ENCODE measurements around the gene SLC6A13. TPM values are rescaled to one million over a fixed set of nuclear protein-coding genes. Genes with fewer than 3 reads are reported as not detected.

Gene SLC6A13
- total RNA-seq, 4 donors from 2014 or later, result 5.0 to 24.9 (median 8.8) TPM

DNA sequence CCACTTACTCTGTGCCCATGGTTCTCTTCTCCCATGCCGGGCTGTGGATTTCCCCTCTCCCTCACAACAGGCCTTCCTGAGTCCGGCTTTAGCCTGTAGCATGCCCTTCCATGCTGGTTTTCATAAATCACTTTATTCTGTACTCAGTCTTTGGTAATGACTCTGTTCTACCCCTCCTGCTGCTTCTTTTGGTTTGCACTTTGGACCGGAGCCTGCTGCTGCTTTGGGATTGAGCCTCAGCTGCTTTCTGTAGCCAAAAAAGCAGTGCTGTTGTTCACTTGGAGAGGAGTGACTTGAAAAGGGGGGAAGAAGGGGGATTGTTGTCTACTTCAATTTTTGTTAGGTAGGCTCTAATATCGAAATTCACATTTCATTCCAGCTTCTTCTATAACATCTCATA is 8.5 kb upstream of the SLC6A13 start:
- intact Hi-C loops (cut with DNase I), result no loop called here
- TF ChIP-seq POLR2A (IDR thresholded peaks at IDR 0.05), result no peak
- TF ChIP-seq, protein P1, sequence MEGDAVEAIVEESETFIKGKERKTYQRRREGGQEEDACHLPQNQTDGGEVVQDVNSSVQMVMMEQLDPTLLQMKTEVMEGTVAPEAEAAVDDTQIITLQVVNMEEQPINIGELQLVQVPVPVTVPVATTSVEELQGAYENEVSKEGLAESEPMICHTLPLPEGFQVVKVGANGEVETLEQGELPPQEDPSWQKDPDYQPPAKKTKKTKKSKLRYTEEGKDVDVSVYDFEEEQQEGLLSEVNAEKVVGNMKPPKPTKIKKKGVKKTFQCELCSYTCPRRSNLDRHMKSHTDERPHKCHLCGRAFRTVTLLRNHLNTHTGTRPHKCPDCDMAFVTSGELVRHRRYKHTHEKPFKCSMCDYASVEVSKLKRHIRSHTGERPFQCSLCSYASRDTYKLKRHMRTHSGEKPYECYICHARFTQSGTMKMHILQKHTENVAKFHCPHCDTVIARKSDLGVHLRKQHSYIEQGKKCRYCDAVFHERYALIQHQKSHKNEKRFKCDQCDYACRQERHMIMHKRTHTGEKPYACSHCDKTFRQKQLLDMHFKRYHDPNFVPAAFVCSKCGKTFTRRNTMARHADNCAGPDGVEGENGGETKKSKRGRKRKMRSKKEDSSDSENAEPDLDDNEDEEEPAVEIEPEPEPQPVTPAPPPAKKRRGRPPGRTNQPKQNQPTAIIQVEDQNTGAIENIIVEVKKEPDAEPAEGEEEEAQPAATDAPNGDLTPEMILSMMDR (IDR thresholded peaks at IDR 0.05), result no peak
- Histone ChIP-seq H3K36me3 (no peaks in the 10 kb centered on the region), H3K9me3 (no peaks in the 10 kb centered on the region), H3K4me3 (replicated peaks in 1 of 3) (no peak overlapping the region), H3K27ac (no peak overlapping the region), H3K4me1 (no peaks in the 10 kb centered on the region), H3K27me3 (no peaks in the 10 kb centered on the region)
- DNase-seq, result no peak
- 61 to 76% methylated on average over 4 of the region's 4 CpGs for WGBS, 2 donors

DNA sequence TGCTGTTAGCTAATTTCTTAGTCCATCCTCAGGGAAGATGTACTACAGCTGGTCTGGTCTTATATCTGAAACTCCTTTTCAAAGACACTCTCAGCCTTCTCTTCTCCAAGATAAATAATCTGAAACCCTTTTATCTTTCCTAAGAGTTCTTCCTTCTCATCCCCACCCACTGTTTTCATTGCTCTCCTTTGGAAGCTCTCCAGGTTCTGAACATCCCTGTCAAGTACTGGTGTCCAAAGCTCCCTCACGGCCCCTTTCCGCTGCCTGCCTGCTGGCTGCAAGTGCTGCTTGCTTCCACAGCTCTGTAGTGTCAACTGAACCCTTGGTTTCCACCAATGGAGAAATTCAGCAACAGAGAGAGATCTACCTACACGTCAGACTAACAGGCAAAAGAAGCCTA is 6.6 kb upstream of the SLC6A13 start:
- Histone ChIP-seq H3K36me3 (no peaks in the 10 kb centered on the region), H3K27me3 (no peaks in the 10 kb centered on the region), H3K9me3 (no peaks in the 10 kb centered on the region), H3K4me3 (replicated peaks in 1 of 3) (no peak overlapping the region), H3K4me1 (no peaks in the 10 kb centered on the region), H3K27ac (no peak overlapping the region)
- TF ChIP-seq, protein P1 (IDR thresholded peaks at IDR 0.05), result no peak
- TF ChIP-seq POLR2A (IDR thresholded peaks at IDR 0.05), result no peak
- 24 to 34% methylated on average over 3 of the region's 3 CpGs for WGBS, 2 donors
- intact Hi-C loops (cut with DNase I), result no loop called here
- DNase-seq, result no peak

DNA sequence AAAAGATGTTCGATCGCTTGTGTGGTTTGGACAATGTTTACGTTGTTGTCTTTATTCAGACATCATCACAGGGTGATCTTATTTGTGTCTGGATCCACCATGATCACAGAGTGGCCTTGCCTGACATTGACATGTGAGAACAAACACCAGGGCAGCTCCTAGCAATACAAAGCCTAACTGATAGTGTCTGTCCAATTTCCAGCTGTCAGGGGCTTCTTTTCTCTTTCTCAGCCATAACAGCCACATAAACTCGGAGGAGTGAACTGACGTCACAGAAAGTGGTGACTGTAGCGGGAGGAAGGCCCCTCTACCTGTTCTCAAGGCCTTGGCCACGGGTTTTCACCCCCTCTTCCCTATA is 5.8 kb upstream of the SLC6A13 start:
- Histone ChIP-seq H3K36me3 (no peaks in the 10 kb centered on the region), H3K4me3 (replicated peaks in 1 of 3) (no peak overlapping the region), H3K27ac (no peak overlapping the region), H3K27me3 (no peaks in the 10 kb centered on the region), H3K4me1 (peaks cover 0 to under 1% of the 10 kb centered on the region in 2 donors), H3K9me3 (no peaks in the 10 kb centered on the region)
- DNase-seq, result no peak
- TF ChIP-seq, protein P1 (IDR thresholded peaks at IDR 0.05), result no peak
- TF ChIP-seq POLR2A (IDR thresholded peaks at IDR 0.05), result no peak
- 71 to 82% methylated on average over 7 of the region's 7 CpGs for WGBS, 2 donors
- intact Hi-C loops (cut with DNase I), result no loop called here

DNA sequence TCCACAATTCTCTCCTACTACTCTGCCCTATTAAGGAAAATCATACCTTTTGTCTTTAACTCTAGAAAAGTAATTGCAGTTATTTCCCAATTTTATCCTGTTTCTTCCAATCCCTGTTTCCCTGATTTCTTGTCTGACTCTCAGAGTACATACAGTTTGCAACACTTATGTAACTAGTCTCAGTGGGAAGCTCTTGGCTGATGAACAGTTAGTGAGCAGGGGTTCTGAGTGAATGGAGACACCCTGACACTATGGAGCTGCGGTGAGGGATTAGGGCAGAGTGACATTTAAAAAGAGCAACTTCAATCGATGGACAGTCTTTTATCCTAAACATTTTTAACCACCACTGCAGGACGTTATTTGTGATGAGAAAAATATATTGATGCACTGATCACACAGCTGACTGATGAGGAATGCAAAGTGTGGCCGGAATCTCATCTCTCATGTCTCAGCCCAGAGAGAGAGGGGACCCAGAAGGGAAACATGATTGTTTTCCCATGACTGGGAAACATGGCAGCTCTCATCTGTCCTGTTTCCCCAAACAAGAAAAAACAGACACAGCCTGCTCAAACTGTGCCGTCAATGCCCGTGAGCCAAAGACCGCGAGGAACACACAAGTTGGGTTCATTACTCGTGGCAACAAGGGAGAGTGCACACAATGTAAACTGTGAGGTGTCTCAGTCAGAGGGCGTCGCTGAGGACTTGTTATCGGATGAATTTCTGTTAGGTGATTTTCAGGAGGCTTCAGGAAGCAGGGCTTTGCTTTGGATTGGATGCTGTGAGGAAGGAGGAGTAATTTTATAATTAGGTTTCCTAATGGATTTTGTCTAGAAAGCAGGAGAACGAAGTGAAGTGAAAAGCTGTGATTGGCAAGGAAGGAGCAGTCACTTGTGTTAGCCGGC is 5.2 kb upstream of the SLC6A13 start:
- Histone ChIP-seq H3K27ac (no peak overlapping the region), H3K36me3 (no peaks in the 10 kb centered on the region), H3K9me3 (no peaks in the 10 kb centered on the region), H3K27me3 (no peaks in the 10 kb centered on the region), H3K4me1 (peaks cover 3 to 6% of the 10 kb centered on the region in 2 donors), H3K4me3 (replicated peaks in 1 of 3) (no peak overlapping the region)
- intact Hi-C loops (cut with DNase I), result no loop called here
- no peak for TF ChIP-seq POLR2A (IDR thresholded peaks at IDR 0.05)
- TF ChIP-seq, protein P1 (IDR thresholded peaks at IDR 0.05), result no peak
- peak in 1 of 2 donors; percentile 9 for DNase-seq
- 28 to 40% methylated on average over 14 of the region's 14 CpGs for WGBS, 2 donors

DNA sequence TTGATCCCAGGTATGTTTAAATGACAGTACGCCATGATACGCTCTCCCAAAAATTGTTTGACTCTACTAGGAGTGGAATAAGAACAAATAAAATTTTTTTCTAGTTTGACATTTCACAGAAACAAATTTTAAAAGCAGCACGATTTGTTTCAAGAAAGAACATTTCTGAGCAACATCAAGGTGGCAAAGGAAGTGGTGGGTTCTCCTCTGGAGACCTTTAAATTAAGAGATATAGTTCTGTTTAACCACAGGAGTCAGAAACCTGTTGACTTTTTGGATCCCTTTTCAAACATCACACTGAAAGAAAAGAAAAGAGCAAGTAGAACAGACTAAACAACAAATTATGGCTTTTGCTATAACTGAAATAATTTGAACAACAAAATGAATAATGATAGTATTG is 2.5 kb upstream of the SLC6A13 start:
- 45 to 48% methylated on average over 3 of the region's 3 CpGs for WGBS, 2 donors
- DNase-seq, result no peak
- intact Hi-C loops (cut with DNase I), result no loop called here
- peaks cover 15% of the 10 kb centered on the region in 2 donors for H3K4me1 ChIP-seq
- TF ChIP-seq POLR2A (IDR thresholded peaks at IDR 0.05), result no peak
- TF ChIP-seq, protein P1 (IDR thresholded peaks at IDR 0.05), result no peak
- no peak overlapping the region for H3K4me3 ChIP-seq (replicated peaks in 1 of 3)
- H3K36me3 ChIP-seq, result no peaks in the 10 kb centered on the region
- no peaks in the 10 kb centered on the region for H3K9me3 ChIP-seq
- H3K27me3 ChIP-seq, result no peaks in the 10 kb centered on the region
- no peak overlapping the region for H3K27ac ChIP-seq
